ENCODE measurements around the gene CLTC.

The CLTC gene

DNA sequence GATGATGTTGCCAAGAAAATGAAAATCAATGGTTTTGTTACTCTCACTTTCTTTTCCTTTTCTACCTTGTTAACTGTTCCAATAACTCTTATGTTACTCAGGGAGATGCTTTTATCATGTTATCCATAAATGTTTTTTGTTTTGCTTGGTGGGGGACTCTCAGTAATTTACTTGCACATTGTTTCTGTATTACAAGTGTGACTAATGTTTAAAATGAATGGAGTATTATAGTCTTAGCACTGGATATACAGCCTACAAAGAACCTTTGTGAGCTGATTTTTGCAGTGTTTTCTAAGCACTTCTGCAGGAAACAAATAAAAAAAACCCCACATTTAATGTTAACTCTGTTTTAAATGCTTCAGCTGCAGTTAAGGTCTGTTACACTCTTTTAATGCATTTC lies 99.8 kb downstream of the CLTC start:
- Histone ChIP-seq H3K4me3 (ENCODE audit: low read depth, low read length) (no peak overlapping the region), H3K9me3 (ENCODE audit: control insufficient read depth, low read length) (no peaks in the 10 kb centered on the region), H3K79me2 (peaks cover 45% of the 10 kb centered on the region), H3K27me3 (ENCODE audit: control insufficient read depth, insufficient read depth, low read length) (no peaks in the 10 kb centered on the region), H2AFZ (no peak overlapping the region), H3K9ac (no peak overlapping the region), H3K4me2 (ENCODE audit: low read length) (no peak overlapping the region), H3K27ac (no peak overlapping the region), H3K36me3 (ENCODE audit: control insufficient read depth, insufficient read depth, low read length) (no peaks in the 10 kb centered on the region), H3K4me1 (peaks cover 5% of the 10 kb centered on the region)
- TF ChIP-seq, protein P1, sequence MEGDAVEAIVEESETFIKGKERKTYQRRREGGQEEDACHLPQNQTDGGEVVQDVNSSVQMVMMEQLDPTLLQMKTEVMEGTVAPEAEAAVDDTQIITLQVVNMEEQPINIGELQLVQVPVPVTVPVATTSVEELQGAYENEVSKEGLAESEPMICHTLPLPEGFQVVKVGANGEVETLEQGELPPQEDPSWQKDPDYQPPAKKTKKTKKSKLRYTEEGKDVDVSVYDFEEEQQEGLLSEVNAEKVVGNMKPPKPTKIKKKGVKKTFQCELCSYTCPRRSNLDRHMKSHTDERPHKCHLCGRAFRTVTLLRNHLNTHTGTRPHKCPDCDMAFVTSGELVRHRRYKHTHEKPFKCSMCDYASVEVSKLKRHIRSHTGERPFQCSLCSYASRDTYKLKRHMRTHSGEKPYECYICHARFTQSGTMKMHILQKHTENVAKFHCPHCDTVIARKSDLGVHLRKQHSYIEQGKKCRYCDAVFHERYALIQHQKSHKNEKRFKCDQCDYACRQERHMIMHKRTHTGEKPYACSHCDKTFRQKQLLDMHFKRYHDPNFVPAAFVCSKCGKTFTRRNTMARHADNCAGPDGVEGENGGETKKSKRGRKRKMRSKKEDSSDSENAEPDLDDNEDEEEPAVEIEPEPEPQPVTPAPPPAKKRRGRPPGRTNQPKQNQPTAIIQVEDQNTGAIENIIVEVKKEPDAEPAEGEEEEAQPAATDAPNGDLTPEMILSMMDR (IDR thresholded peaks at IDR 0.05), result no peak

DNA sequence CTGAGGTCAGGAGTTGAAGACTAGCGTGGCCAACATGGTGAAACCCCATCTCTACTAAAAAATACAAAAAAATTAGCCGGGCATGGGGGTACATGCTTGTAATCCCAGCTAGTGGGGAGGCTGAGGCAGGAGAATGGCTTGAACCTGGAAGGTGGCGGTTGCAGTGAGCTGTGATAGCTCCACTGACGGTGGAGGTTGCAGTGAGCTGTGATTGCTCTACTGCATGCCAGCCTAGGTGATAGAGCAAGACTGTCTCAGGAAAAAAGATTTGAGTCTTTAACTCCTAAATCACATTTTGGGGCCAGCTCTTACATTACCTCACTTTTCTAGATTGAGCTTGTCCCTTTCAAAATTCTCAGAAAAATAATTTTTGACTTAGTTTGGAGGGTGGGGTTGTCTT lies 102.9 kb downstream of the CLTC start:
- Histone ChIP-seq H3K9me3 (ENCODE audit: control insufficient read depth, low read length) (no peaks in the 10 kb centered on the region), H2AFZ (no peak overlapping the region), H3K4me2 (ENCODE audit: low read length) (no peak overlapping the region), H3K36me3 (ENCODE audit: control insufficient read depth, insufficient read depth, low read length) (no peaks in the 10 kb centered on the region), H3K79me2 (peaks cover 31% of the 10 kb centered on the region), H3K9ac (no peak overlapping the region), H3K27me3 (ENCODE audit: control insufficient read depth, insufficient read depth, low read length) (no peaks in the 10 kb centered on the region), H3K27ac (no peak overlapping the region), H3K4me3 (ENCODE audit: low read depth, low read length) (no peak overlapping the region), H3K4me1 (peaks cover 5% of the 10 kb centered on the region)
- TF ChIP-seq, protein P1 (IDR thresholded peaks at IDR 0.05), result no peak

DNA sequence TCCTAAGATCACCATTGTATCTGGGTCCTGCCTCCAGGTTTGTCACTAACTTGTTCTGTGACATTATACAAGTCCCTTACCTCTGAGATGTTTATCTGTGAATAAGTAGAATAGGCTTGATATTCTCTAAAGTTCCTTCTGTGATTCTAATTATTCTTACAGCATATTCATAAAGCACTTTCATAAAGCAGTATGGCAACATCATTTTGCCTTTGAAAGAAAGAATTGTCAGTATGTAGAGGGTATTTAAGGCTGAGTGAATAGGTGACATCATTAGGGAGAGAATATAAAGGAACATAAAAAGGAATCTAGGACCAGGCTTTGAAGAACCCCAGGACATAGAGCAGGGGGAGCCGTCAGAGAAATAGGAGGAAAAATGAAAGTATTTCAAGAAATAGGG lies 103.3 kb downstream of the CLTC start:
- Histone ChIP-seq H3K4me1 (peaks cover 5% of the 10 kb centered on the region), H3K9ac (no peak overlapping the region), H3K36me3 (ENCODE audit: control insufficient read depth, insufficient read depth, low read length) (no peaks in the 10 kb centered on the region), H3K4me2 (ENCODE audit: low read length) (no peak overlapping the region), H3K27me3 (ENCODE audit: control insufficient read depth, insufficient read depth, low read length) (no peaks in the 10 kb centered on the region), H3K9me3 (ENCODE audit: control insufficient read depth, low read length) (no peaks in the 10 kb centered on the region), H3K4me3 (ENCODE audit: low read depth, low read length) (no peak overlapping the region), H2AFZ (no peak overlapping the region), H3K79me2 (peaks cover 31% of the 10 kb centered on the region), H3K27ac (no peak overlapping the region)
- TF ChIP-seq, protein P1 (IDR thresholded peaks at IDR 0.05), result no peak

DNA sequence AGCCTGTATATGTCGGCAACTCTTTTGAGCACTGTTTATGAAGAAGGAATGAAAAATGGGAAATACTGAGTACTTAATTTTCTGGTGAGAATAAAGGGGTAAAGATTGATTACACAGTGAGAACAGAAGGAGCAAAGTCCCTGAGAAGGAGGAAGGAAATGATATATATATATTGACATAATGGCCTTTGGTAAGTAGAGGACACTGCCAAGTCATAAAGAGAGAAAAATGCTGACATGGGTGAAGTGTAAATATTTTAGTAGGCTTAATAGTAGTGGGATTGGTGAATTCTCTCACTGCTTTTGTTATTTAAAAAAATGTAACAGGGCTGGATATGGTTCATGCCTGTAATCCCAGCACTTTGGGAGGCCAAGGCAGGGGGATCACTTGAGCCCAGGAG lies 103.9 kb downstream of the CLTC start:
- Histone ChIP-seq H3K79me2 (peaks cover 26% of the 10 kb centered on the region), H3K9me3 (ENCODE audit: control insufficient read depth, low read length) (no peaks in the 10 kb centered on the region), H3K4me3 (ENCODE audit: low read depth, low read length) (no peak overlapping the region), H3K27ac (no peak overlapping the region), H3K27me3 (ENCODE audit: control insufficient read depth, insufficient read depth, low read length) (no peaks in the 10 kb centered on the region), H3K4me2 (ENCODE audit: low read length) (no peak overlapping the region), H2AFZ (no peak overlapping the region), H3K36me3 (ENCODE audit: control insufficient read depth, insufficient read depth, low read length) (no peaks in the 10 kb centered on the region), H3K9ac (no peak overlapping the region), H3K4me1 (peaks cover 5% of the 10 kb centered on the region)
- TF ChIP-seq, protein P1 (IDR thresholded peaks at IDR 0.05), result no peak

DNA sequence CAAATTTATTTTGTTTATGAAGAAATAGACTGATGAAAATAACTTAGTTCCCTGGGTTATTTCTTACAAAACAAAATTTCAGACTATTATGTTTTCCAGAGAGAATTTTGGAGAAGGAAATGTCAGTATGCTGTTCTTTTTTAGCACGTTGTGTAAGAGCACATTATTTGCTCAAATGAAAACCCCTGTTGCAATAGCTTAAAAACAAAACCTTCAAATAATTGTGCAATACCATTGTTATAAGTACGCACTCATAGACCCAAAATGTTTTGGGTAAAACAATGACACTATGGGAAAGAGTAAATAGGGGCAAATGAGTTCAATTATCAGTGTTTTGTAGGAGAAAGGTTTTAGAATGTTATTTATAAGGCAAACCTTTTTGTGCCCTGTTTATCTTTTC lies 106.0 kb downstream of the CLTC start:
- no peaks in the 10 kb centered on the region for H3K4me1 ChIP-seq
- no peak overlapping the region for H3K27ac ChIP-seq
- H3K79me2 ChIP-seq, result peaks cover 19% of the 10 kb centered on the region
- H3K9ac ChIP-seq, result no peak overlapping the region
- H3K4me2 ChIP-seq (ENCODE audit: low read length), result no peak overlapping the region
- no peaks in the 10 kb centered on the region for H3K27me3 ChIP-seq (ENCODE audit: control insufficient read depth, insufficient read depth, low read length)
- TF ChIP-seq, protein P1 (IDR thresholded peaks at IDR 0.05), result no peak
- no peaks in the 10 kb centered on the region for H3K36me3 ChIP-seq (ENCODE audit: control insufficient read depth, insufficient read depth, low read length)
- H3K4me3 ChIP-seq (ENCODE audit: low read depth, low read length), result no peak overlapping the region
- no peak overlapping the region for H2AFZ ChIP-seq
- no peaks in the 10 kb centered on the region for H3K9me3 ChIP-seq (ENCODE audit: control insufficient read depth, low read length)

All from parathyroid adenoma (tissue), 2 donors.